Fibroblast of villous mesenchyme (primary cell): ENCODE data around the gene EFHD1. TPM values are rescaled to one million over a fixed set of nuclear protein-coding genes. Genes with fewer than 3 reads are reported as not detected.
A peak's percentile ranks its signal among the peaks of the same experiment; 100 is the strongest.

ENCODE experiments used
- DNase-seq: peaks from one replicate; pipeline ENCODE4 v3.0.0-alpha.2; 2010; ENCODE audit warnings: low read depth
- H3K4me3 ChIP-seq: 2 replicates; pipeline ENCODE4 v1.5.1; 2011; ENCODE audit warnings: low read depth, mild to moderate bottlenecking, low read length
- CTCF ChIP-seq: IDR thresholded peaks from 2 replicates; pipeline ENCODE4 v1.5.1; 2012; ENCODE audit warnings: low read depth, mild to moderate bottlenecking, low read length; ENCODE audit not compliant: insufficient read depth
- total RNA-seq: library from RNA; depleted of rRNA; stranded (reverse); fragments of >200 nt; gene quantifications from 2 replicates; pipeline ENCODE4 v1.2.3, GENCODE V29; 2012

Gene EFHD1
- total RNA-seq, 1 donor, result 1.7 TPM

- TF ChIP-seq CTCF, result no peak
- DNase-seq, result no peak
- H3K4me3 ChIP-seq, result no peak overlapping the region
Observed at GRCh38 chr2:232646726-232647125, 13.3 kb downstream of the EFHD1 start.

GRCh38 chr2:232647261-232647660 is 13.9 kb downstream of the EFHD1 start:
- no peak for TF ChIP-seq CTCF
- no peak for DNase-seq
- no peak overlapping the region for H3K4me3 ChIP-seq

- H3K4me3 ChIP-seq, result no peak overlapping the region
- TF ChIP-seq CTCF, result no peak
- DNase-seq, result no peak
Observed at GRCh38 chr2:232649033-232649432, 15.6 kb downstream of the EFHD1 start.

- TF ChIP-seq CTCF, result no peak
- no peak for DNase-seq
- no peak overlapping the region for H3K4me3 ChIP-seq
Observed at GRCh38 chr2:232652505-232652851, 19.1 kb downstream of the EFHD1 start.

GRCh38 chr2:232653441-232653840 is 20.0 kb downstream of the EFHD1 start:
- DNase-seq, result no peak
- H3K4me3 ChIP-seq, result no peak overlapping the region
- TF ChIP-seq CTCF, result no peak

GRCh38 chr2:232655392-232655791 is 22.0 kb downstream of the EFHD1 start:
- TF ChIP-seq CTCF, result no peak
- no peak overlapping the region for H3K4me3 ChIP-seq
- DNase-seq, result no peak

- peak; percentile 27 for DNase-seq
- no peak overlapping the region for H3K4me3 ChIP-seq
- TF ChIP-seq CTCF, result no peak
Observed at GRCh38 chr2:232658217-232658785, 24.9 kb downstream of the EFHD1 start.
